AG09319 (cell line): ENCODE data around the gene PGAM5.

Source experiments
- DNase-seq: peaks from one replicate; pipeline ENCODE4 v3.0.0-alpha.2; 2010; ENCODE audit warnings: low read depth; ENCODE audit errors: extremely low read depth
- CTCF ChIP-seq: IDR thresholded peaks from 2 replicates; pipeline ENCODE4 v1.5.1; 2011; ENCODE audit warnings: low read depth, mild to moderate bottlenecking, inconsistent platforms, low read length, moderate library complexity

The PGAM5 gene

GRCh38 chr12:132729541-132730320 lies 19.1 kb downstream of the PGAM5 start:
- no peak for TF ChIP-seq CTCF
- DNase-seq: no peak

- DNase-seq: no peak
- TF ChIP-seq CTCF: no peak
These were observed 19.7 kb downstream of the PGAM5 start for GRCh38 chr12:132730353-132730752.

GRCh38 chr12:132731574-132731973 lies 20.9 kb downstream of the PGAM5 start:
- no peak for DNase-seq
- no peak for TF ChIP-seq CTCF

- no peak for DNase-seq
These were observed 23.6 kb downstream of the PGAM5 start for GRCh38 chr12:132734206-132734605.

GRCh38 chr12:132735496-132735895 lies 24.9 kb downstream of the PGAM5 start:
- no peak for TF ChIP-seq CTCF
- no peak for DNase-seq

More at GRCh38 chr12:132734206-132734605, 23.6 kb downstream of the PGAM5 start:
- TF ChIP-seq CTCF: no peak

- no peak for TF ChIP-seq CTCF
- no peak for DNase-seq
These were observed 25.7 kb downstream of the PGAM5 start for GRCh38 chr12:132736378-132736777.

GRCh38 chr12:132736913-132737312 lies 26.3 kb downstream of the PGAM5 start:
- TF ChIP-seq CTCF: no peak
- no peak for DNase-seq
